GM23248 (cell line): Measurements from ENCODE around the gene PEX11B. TPM values are rescaled to one million over a fixed set of nuclear protein-coding genes. Genes with fewer than 3 reads are reported as not detected.
A peak's percentile ranks its signal among the peaks of the same experiment; 100 is the strongest.

Source experiments
- DNase-seq: peaks from one replicate; pipeline ENCODE4 v3.0.0-alpha.2; 2015
- H2AFZ ChIP-seq: fragments of 200-600 bp; sonication (generic); 2 replicates; pipeline ENCODE4 v1.6.1; 2016; ENCODE audit warnings: antibody characterized with exemption
- H3F3A ChIP-seq: fragments of 200-600 bp; sonication (generic); 2 replicates; pipeline ENCODE4 v1.6.1; 2016; ENCODE audit warnings: mild to moderate bottlenecking, antibody characterized with exemption, mixed run types; ENCODE audit not compliant: insufficient read depth
- H3K27ac ChIP-seq: fragments of 200-600 bp; sonication (generic); 2 replicates; pipeline ENCODE4 v1.5.1; 2016; ENCODE audit warnings: mild to moderate bottlenecking
- H3K27me3 ChIP-seq: fragments of 200-600 bp; sonication (generic); replicated peaks from 2 replicates; pipeline ENCODE4 v1.6.1; 2016; ENCODE audit warnings: mild to moderate bottlenecking; ENCODE audit not compliant: insufficient read depth
- H3K36me3 ChIP-seq: fragments of 200-600 bp; sonication (generic); 2 replicates; pipeline ENCODE4 v1.6.1; 2016; ENCODE audit warnings: low read depth, mild to moderate bottlenecking
- H3K4me1 ChIP-seq: fragments of 200-600 bp; sonication (generic); 2 replicates; pipeline ENCODE4 v1.6.1; 2016; ENCODE audit warnings: mild to moderate bottlenecking; ENCODE audit not compliant: insufficient read depth
- H3K4me2 ChIP-seq: fragments of 200-600 bp; sonication (generic); one replicate; pipeline ENCODE4 v1.6.1; 2016; ENCODE audit warnings: mild to moderate bottlenecking; ENCODE audit not compliant: unreplicated experiment
- H3K4me3 ChIP-seq: fragments of 200-600 bp; sonication (generic); 2 replicates; pipeline ENCODE4 v1.5.1; 2016; ENCODE audit warnings: mild to moderate bottlenecking
- H3K79me2 ChIP-seq: fragments of 200-600 bp; sonication (generic); 2 replicates; pipeline ENCODE4 v1.6.1; 2016; ENCODE audit warnings: mild to moderate bottlenecking; ENCODE audit not compliant: insufficient read depth
- H3K9ac ChIP-seq: fragments of 200-600 bp; sonication (generic); 2 replicates; pipeline ENCODE4 v1.6.1; 2016; ENCODE audit warnings: mild to moderate bottlenecking
- H3K9me2 ChIP-seq: fragments of 200-600 bp; sonication (generic); 2 replicates; pipeline ENCODE4 v1.6.1; 2016; ENCODE audit warnings: mixed run types, mild to moderate bottlenecking, moderate library complexity; ENCODE audit not compliant: insufficient read depth
- H3K9me3 ChIP-seq: fragments of 200-600 bp; sonication (generic); one replicate; pipeline ENCODE4 v1.6.1; 2017; ENCODE audit warnings: low read depth
- H4K20me1 ChIP-seq: fragments of 200-600 bp; sonication (generic); 2 replicates; pipeline ENCODE4 v1.6.0; 2016; ENCODE audit not compliant: insufficient read depth
- EZH2 ChIP-seq: fragments of 200-600 bp; sonication (generic); IDR thresholded peaks from 2 replicates; pipeline ENCODE4 v1.6.1; 2018; ENCODE audit warnings: antibody characterized with exemption, mild to moderate bottlenecking; ENCODE audit not compliant: insufficient read depth, poor library complexity, severe bottlenecking
- EZH2phosphoT487 ChIP-seq: fragments of 200-600 bp; sonication (generic); IDR thresholded peaks from 2 replicates; pipeline ENCODE4 v1.6.1; 2018; ENCODE audit warnings: antibody characterized with exemption, moderate library complexity, mild to moderate bottlenecking, low read depth; ENCODE audit not compliant: insufficient read depth
- WGBS, 2 experiments: methylation state at CpG; one replicate each; pipeline ENCODE4 v1.1.6; 2015 to 2017; ENCODE audit warnings: low lambda C conversion rate in 2 of 2, low coverage in 1 of 2; ENCODE audit errors: missing lambda C conversion rate in 2 of 2; 5-methylcytosine and 5-hydroxymethylcytosine counted together
- in situ Hi-C: fragments of 300-500 bp; cut with MboI; formaldehyde crosslinking; loops from 2 replicates; pipeline ENCODE4 v1.15.0; 2020
- polyA plus RNA-seq: library from polyadenylated mRNA; unstranded; fragments of >200 nt; fragmentation: Nextera tagmentation; extraction: Ambion mirVana; gene quantifications from 2 replicates; pipeline ENCODE4 v1.2.1, GENCODE V29; 2016
- total RNA-seq: library from RNA; depleted of rRNA; stranded (reverse); fragments of >200 nt; shearing (Covaris generic); gene quantifications from 2 replicates; pipeline ENCODE4 v1.2.3, GENCODE V29; 2014

Gene PEX11B
- total and polyA plus RNA-seq, 2 experiments from 2014 or later: 32.2 to 37.1 TPM

GRCh38 chr1:145878724-145879123 lies 39.8 kb downstream of the PEX11B start:
- in situ Hi-C loops: no loop called here
- Histone ChIP-seq H3K9me2 (no peaks in the 10 kb centered on the region), H3K27ac (no peak overlapping the region), H3K4me1 (no peaks in the 10 kb centered on the region), H2AFZ (no peak overlapping the region), H3F3A (0 out of 2 replicates have a peak, but pooled peaks cover under 1% of the 10 kb centered on the region), H3K9ac (no peak overlapping the region), H3K4me3 (no peak overlapping the region), H3K4me2 (no peak overlapping the region), H3K27me3 (no peaks in the 10 kb centered on the region), H3K36me3 (no peaks in the 10 kb centered on the region), H4K20me1 (no peaks in the 10 kb centered on the region), H3K79me2 (no peaks in the 10 kb centered on the region), H3K9me3 (no peaks in the 10 kb centered on the region)
- TF ChIP-seq EZH2phosphoT487: no peak
- no peak for TF ChIP-seq EZH2
- 82 to 85% methylated on average over 2 of the region's 2 CpGs for WGBS, 2 experiments
- peak; percentile 34 for DNase-seq

- H3K9me2 ChIP-seq: no peaks in the 10 kb centered on the region
- no peak overlapping the region for H3K27ac ChIP-seq
- no peaks in the 10 kb centered on the region for H3K4me1 ChIP-seq
- no peaks in the 10 kb centered on the region for H3K79me2 ChIP-seq
- no peak overlapping the region for H3K9ac ChIP-seq
- no peak overlapping the region for H3K4me3 ChIP-seq
- H3K4me2 ChIP-seq: no peak overlapping the region
- no peaks in the 10 kb centered on the region for H3K9me3 ChIP-seq
- H3K27me3 ChIP-seq: no peaks in the 10 kb centered on the region
- H3K36me3 ChIP-seq: no peaks in the 10 kb centered on the region
- no peaks in the 10 kb centered on the region for H3F3A ChIP-seq
- no peaks in the 10 kb centered on the region for H4K20me1 ChIP-seq
- DNase-seq: no peak
- WGBS, 2 experiments: 90 to 96% methylated on average over 7 of the region's 7 CpGs
- in situ Hi-C loops: no loop called here
- H2AFZ ChIP-seq: no peak overlapping the region
- TF ChIP-seq EZH2: no peak
- no peak for TF ChIP-seq EZH2phosphoT487
Observed at GRCh38 chr1:145877923-145878486, 40.5 kb downstream of the PEX11B start.

GRCh38 chr1:145874646-145875045 lies 43.9 kb downstream of the PEX11B start:
- Histone ChIP-seq H3K9ac (no peak overlapping the region), H3K79me2 (no peaks in the 10 kb centered on the region), H3K4me2 (no peak overlapping the region), H3K9me3 (no peaks in the 10 kb centered on the region), H3K4me1 (peaks cover 18% of the 10 kb centered on the region), H3K27me3 (no peaks in the 10 kb centered on the region), H4K20me1 (no peaks in the 10 kb centered on the region), H3K36me3 (no peaks in the 10 kb centered on the region), H3F3A (peaks cover 6% of the 10 kb centered on the region; the same call in 1 of the 2 replicates), H3K27ac (no peak overlapping the region), H3K4me3 (no peak overlapping the region), H3K9me2 (no peaks in the 10 kb centered on the region), H2AFZ (no peak overlapping the region)
- 94 to 96% methylated on average over 12 of the region's 12 CpGs for WGBS, 2 experiments
- in situ Hi-C loops: no loop called here
- TF ChIP-seq EZH2: no peak
- TF ChIP-seq EZH2phosphoT487: no peak
- no peak for DNase-seq

- H3K9me3 ChIP-seq: no peaks in the 10 kb centered on the region
- peak overlapping the region; percentile 62 for H3K4me3 ChIP-seq
- H3F3A ChIP-seq: peaks cover 6% of the 10 kb centered on the region; the same call in 1 of the 2 replicates
- peak overlapping the region; percentile 65 for H3K9ac ChIP-seq
- H3K4me2 ChIP-seq: peak overlapping the region; percentile 76
- no peaks in the 10 kb centered on the region for H3K27me3 ChIP-seq
- TF ChIP-seq EZH2phosphoT487 (no peak), EZH2 (no peak)
- H3K27ac ChIP-seq: peak overlapping the region; percentile 21
- in situ Hi-C loops: no loop called here
- H3K9me2 ChIP-seq: no peaks in the 10 kb centered on the region
- H3K36me3 ChIP-seq: no peaks in the 10 kb centered on the region
- peak; percentile 75 for DNase-seq
- H3K79me2 ChIP-seq: no peaks in the 10 kb centered on the region
- H4K20me1 ChIP-seq: no peaks in the 10 kb centered on the region
- H3K4me1 ChIP-seq: peaks cover 18% of the 10 kb centered on the region
- peak overlapping the region; percentile 83 for H2AFZ ChIP-seq
- WGBS, 2 experiments: 5% methylated on average over 45 to 47 of the region's 47 CpGs
Observed at GRCh38 chr1:145871994-145872924, 46.3 kb downstream of the PEX11B start.
